AG04450 (cell line): Measurements from ENCODE around the gene POU6F1. TPM values are rescaled to one million over a fixed set of nuclear protein-coding genes. Genes with fewer than 3 reads are reported as not detected.

Experiments
- CTCF ChIA-PET: fragments of 300-600, 350-600 bp; formaldehyde crosslinking; extraction: SDS; loops from one replicate; lab custom pipeline; 2022; ENCODE audit warnings: antibody characterized with exemption, inconsistent platforms; lab: Charles Lee
- POLR2A ChIA-PET: fragments of 350-600 bp; formaldehyde crosslinking; extraction: SDS; loops from one replicate; lab custom pipeline; 2021; ENCODE audit warnings: antibody characterized with exemption, inconsistent platforms; lab: Yijun Ruan, JAX
- DNase-seq: peaks from one replicate; pipeline ENCODE4 v3.0.0-alpha.2; 2011; ENCODE audit warnings: low read depth, low spot score
- H3K27ac ChIP-seq: one replicate; pipeline ENCODE4 v1.5.1; 2012; ENCODE audit warnings: low read depth, low read length, control low read depth
- H3K27me3 ChIP-seq: one replicate; pipeline ENCODE4 v1.6.0; 2012; ENCODE audit warnings: low read length; ENCODE audit not compliant: control insufficient read depth, insufficient read depth
- H3K4me3 ChIP-seq: 2 replicates; pipeline ENCODE4 v1.5.1; 2011; ENCODE audit warnings: mild to moderate bottlenecking, low read depth, low read length, control low read depth
- H3K9me3 ChIP-seq: 2 replicates; pipeline ENCODE4 v1.5.1; 2012; ENCODE audit warnings: low read length; ENCODE audit not compliant: control insufficient read depth, insufficient read depth
- CTCF ChIP-seq: IDR thresholded peaks from 2 replicates; pipeline ENCODE4 v1.5.1; 2011; ENCODE audit warnings: low read depth, low read length, control low read depth, inconsistent platforms
- polyA plus RNA-seq: library from polyadenylated mRNA; depleted of rRNA; stranded (reverse); fragments of >200 nt; gene quantifications from 2 replicates; pipeline ENCODE4 v1.2.3, GENCODE V29; 2011

POU6F1 gene
- polyA plus RNA-seq, 1 experiment: 3.1 TPM

- no peaks in the 10 kb centered on the region; the same call in 1 of the 2 replicates for H3K9me3 ChIP-seq
- DNase-seq: no peak
- no peak overlapping the region for H3K4me3 ChIP-seq
- TF ChIP-seq CTCF: no peak
- POLR2A ChIA-PET: no interaction called here
- CTCF ChIA-PET: no interaction called here
- H3K27me3 ChIP-seq: no peaks in the 10 kb centered on the region
- no peak overlapping the region for H3K27ac ChIP-seq
Observed at GRCh38 chr12:51162217-51162616, 55.6 kb downstream of the POU6F1 start.

DNA sequence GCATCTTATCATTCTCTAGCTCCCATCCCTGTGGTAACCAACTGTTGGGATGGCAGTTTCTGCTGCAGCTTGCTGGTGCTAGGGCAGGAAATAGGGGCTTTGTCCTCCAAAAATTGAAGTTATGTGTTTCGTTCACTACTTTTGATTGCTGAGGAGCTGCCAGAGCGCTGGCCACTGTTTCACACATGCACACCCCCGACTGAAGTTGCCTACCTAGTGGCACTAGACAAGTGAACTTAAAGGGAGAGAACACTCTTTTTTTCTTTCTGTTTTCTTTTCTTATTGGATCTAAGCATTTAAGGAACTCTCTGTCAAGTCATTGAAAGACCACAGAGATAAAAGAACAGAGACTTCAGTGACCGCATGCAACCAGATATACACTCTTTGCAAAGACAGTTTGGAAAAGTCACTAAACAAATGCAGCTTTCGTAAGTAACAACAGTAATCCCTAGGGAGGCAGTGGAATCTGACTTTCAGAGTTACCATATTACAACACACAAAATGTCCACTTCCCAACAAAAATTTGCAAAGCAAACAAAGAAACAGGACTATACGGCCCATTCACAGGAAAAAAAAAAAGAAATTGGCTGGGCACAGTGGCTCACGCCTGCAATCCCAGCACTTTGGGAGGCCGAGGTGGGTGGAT is 56.9 kb downstream of the POU6F1 start:
- POLR2A ChIA-PET: no interaction called here
- no peak for TF ChIP-seq CTCF
- Histone ChIP-seq H3K27ac (no peak overlapping the region), H3K9me3 (no peaks in the 10 kb centered on the region; the same call in 1 of the 2 replicates), H3K27me3 (no peaks in the 10 kb centered on the region), H3K4me3 (no peak overlapping the region)
- CTCF ChIA-PET: no interaction called here
- DNase-seq: no peak

GRCh38 chr12:51156245-51156765 is 61.6 kb downstream of the POU6F1 start:
- Histone ChIP-seq H3K27ac (no peak overlapping the region), H3K4me3 (no peak overlapping the region), H3K27me3 (no peaks in the 10 kb centered on the region), H3K9me3 (no peaks in the 10 kb centered on the region)
- no peak for DNase-seq
- TF ChIP-seq CTCF: no peak
- POLR2A ChIA-PET: interaction anchor here (0.6 kb wide), 1 partner anchor 89 kb away, joined by 5 read pairs; no protein-coding TSS in a partner anchor
- CTCF ChIA-PET: no interaction called here

DNA sequence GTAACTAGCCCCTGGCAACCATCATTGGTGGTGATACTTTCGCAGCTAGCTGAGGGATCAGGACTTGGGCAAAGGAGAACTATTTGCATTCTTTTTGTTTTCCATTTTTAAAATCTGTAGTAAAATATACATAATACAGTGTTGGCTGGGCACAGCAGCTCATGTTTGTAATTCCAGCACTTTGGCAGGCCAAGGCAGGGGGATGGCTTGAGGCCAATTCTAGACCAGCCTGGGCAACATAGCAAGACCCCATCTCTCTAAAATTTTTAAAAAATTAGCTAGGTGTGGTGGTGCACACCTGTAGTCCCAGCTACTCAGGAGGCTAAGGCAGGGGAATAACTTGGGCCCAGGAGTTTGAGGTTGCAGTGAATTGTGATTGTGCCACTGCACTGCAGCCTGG is 64.9 kb downstream of the POU6F1 start:
- no peak for DNase-seq
- Histone ChIP-seq H3K4me3 (no peak overlapping the region), H3K9me3 (no peaks in the 10 kb centered on the region), H3K27ac (no peak overlapping the region), H3K27me3 (no peaks in the 10 kb centered on the region)
- TF ChIP-seq CTCF: no peak
- ChIA-PET CTCF (interaction anchor here (0.6 kb wide), 1 partner anchor 65 kb away, joined by 3 read pairs; the partner anchor contains the start of gene POU6F1), POLR2A (interaction anchor here (0.6 kb wide), 2 partner anchors 65 to 70 kb away, joined by 4 to 5 read pairs; partner anchors contain the start of genes CSRNP2 and POU6F1)

GRCh38 chr12:51150777-51151176 is 67.1 kb downstream of the POU6F1 start:
- ChIA-PET POLR2A (no interaction called here), CTCF (no interaction called here)
- no peak overlapping the region for H3K27ac ChIP-seq
- TF ChIP-seq CTCF: no peak
- H3K4me3 ChIP-seq: no peak overlapping the region
- no peaks in the 10 kb centered on the region for H3K9me3 ChIP-seq
- no peaks in the 10 kb centered on the region for H3K27me3 ChIP-seq
- DNase-seq: no peak
